Measurements from ENCODE around the gene CDKAL1.
A peak's percentile ranks its signal among the peaks of the same experiment; 100 is the strongest.
"Not testable (repeated sequence)": the region's sequence is repeated elsewhere in the genome, so short reads cannot be mapped to it uniquely, and the experiment has no call there.

The CDKAL1 gene

DNA sequence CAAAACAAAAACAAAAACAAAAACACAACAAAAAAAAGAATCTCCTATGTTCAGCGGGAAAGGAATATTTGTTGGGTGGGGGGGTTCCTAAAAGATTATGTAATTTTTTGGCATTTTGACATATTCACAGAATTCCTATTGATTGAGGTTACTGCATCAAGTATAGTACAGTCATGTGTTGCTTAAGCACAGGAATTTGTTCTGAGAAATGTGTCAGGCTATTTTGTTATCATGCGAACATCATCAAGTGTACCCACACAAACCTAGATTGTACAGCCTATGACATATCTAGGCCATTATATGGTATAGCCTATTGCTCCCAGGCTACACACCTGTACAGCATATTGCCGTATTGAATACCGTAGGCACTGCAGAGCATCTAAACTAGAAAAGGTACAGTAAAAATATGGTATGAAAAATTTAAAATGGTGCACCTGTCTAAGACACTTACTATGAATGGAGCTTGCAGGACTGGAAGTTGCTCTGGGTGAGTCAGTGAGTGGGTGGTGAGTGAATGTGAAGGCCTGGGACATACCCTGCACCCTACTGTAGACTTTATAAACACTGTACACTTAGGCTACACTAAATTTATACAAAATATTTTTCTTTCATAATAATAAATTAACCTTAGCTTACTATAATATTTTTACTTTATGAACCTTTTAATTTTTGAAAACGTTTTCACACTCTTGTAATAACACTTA, 110.6 kb downstream of the CDKAL1 start:
- no peak for DNase-seq

GRCh38 chr6:20645572-20645971, 111.3 kb downstream of the CDKAL1 start:
- DNase-seq, result not testable (repeated sequence)

GRCh38 chr6:20647585-20647984, 113.3 kb downstream of the CDKAL1 start:
- no peak for DNase-seq

DNA sequence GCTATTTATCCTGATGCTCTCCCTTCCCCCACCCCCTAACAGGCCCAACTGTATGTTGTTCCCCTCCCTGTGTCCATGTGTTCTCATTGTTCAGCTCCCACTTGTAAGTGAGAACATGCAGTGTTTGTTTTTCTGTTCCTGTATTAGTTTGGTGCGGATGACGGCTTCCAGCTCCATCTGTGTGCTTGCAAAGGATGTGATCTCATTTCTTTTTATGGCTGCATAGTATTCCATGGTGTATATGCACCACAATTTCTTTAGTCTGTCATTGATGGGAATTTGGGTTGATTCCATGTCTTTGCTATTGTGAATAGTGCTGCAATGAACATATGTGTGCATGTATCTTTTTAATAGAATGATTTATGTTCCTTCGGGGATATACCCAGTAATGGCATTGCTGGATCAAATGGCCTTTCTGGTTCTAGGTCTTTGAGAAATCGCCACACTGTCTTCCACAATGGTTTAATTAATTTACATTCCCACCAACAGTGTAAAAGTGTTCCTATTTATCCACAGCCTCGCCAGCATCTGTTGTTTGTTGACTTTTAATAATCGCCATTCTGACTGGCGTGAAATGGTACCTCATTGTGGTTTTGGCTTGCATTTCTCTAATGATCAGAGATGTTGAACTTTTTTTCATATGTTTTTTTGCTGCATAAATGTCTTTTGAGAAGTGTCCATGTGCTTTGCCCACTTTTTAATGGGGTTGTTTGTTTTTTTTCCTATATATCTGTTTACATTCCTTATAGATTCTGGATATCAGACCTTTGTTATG, 115.6 kb downstream of the CDKAL1 start:
- DNase-seq, result not testable (repeated sequence)

DNA sequence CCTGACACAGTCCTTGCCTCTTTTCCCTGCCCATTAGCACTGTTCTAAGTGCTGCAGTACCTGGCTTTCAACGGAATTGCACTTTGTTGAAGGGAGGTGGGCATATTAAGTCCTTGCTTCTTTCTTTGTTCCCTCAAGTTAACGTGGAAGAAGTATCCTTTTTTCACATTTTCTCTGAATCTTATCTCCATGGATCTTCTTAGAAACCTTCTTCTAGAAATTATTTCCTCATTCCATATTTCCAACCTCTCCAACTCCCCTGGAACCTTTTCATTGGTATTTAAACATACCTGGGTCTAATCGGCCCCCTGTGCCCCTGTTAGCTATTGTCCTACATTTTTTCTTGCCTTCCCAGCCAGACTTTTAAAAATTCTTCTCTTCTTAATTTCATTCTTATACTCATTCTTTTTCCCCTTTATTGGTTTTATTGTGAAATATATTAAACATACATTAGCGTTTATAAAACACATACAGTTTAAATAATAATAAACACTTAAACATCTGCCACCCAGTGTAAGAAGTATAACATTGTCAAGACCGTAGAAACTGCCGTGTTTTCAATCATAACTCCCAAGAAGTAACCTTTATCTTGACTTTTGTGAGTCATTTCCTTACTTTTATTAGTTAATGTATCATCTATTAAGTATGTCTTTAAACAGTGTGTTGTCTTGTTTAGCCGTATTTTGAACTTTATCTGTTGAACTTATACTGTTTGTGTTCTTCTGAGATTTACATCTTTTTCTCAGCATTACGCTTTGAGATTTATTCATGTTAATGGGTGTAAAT, 118.2 kb downstream of the CDKAL1 start:
- DNase-seq, result no peak

GRCh38 chr6:20653085-20653479, 118.8 kb downstream of the CDKAL1 start:
- no peak for DNase-seq

DNA sequence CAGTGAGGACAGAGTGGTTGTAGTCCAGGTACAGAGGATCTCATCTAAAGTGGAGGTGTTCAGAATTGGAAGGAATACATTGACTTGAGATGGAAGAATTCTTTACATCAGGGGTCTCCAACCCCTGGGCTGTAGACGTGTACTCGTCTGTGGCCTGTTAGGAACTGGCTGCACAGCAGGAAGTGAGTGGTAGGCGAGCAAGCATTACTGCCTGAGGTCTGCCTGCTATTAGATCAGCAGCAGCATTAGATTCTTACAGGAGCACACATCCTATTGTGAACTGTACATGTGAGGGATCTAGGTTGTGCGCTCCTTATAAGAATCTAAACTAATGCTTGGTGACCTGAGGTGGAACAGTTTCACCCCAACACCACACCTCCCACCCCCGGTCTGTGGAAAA, 121.1 kb downstream of the CDKAL1 start:
- DNase-seq, result no peak

DNA sequence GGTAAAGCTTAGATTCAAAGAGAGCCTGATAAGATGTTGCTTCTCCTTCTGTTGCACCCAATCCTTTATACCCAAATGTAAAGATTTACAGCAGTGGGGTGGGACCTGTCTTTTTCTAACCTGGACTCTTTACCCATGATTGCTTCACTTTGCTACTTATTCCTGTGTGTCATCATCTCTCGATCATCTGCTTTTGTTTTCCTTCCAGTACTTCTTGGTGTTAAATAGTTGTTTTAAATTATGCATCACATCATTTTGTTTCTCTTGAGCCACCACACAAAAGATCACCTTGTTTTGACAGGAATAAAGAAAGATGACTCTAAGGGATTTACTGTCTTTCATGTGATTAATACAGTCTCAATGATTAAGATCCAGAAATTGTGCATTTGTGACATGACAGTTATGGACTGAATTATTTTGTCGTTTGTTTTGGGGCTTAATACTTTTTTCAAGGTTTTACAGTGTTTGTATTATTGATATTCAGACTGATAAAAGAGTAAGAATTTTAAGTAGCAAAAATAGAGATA, 123.1 kb downstream of the CDKAL1 start:
- DNase-seq, result no peak

GRCh38 chr6:20658053-20658452, 123.8 kb downstream of the CDKAL1 start:
- no peak for DNase-seq

DNA sequence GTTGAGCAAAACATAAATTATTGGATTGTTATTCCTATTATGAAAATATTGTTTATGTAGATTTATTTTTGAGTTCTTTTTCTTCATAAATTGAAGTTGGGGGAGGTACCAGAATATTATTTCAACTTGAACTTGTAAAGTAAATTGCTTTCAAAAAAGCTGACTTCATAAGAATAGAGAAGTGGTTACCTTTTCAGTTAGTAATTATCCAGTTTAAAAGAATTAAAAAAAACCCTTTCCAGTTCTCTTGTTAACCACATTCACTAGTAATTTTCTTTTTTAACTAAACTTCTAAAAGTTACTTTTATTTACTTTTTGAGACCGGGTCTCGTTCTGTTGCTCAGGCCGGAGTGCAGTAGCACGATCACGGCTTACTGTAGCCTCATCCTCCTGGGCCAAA, 124.3 kb downstream of the CDKAL1 start:
- DNase-seq, result no peak

DNA sequence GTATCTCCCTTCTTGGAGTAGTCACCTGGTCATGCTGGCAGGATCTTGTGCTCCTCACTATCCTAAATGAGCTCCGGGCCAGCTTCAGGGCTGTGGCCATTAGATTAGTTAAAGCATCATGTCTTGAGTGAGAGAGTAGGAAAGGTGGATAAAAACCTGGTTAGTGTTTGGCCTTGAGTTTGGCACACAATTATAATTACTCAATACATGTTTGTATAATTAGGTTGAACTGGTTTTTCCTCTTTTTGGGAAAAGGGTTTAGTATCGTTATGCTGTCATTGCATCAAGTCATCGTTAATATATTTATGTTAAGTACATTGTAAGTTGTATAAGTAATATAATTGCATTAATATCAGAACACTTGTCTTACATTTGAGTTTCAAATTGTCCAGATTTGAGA, 126.3 kb downstream of the CDKAL1 start:
- peak in 1 of 3 experiments; percentile 54 for DNase-seq

GRCh38 chr6:20661721-20662120, 127.5 kb downstream of the CDKAL1 start:
- DNase-seq, result peak in 2 of 3 experiments; percentile 28 to 83

GRCh38 chr6:20664250-20664649, 130.0 kb downstream of the CDKAL1 start:
- peak in 1 of 3 experiments; percentile 10 for DNase-seq

- no peak for DNase-seq
Measured at GRCh38 chr6:20665290-20665689, 131.0 kb downstream of the CDKAL1 start.

GRCh38 chr6:20669571-20670314, 135.5 kb downstream of the CDKAL1 start:
- no peak for DNase-seq

- DNase-seq, result no peak
Measured at GRCh38 chr6:20670750-20671149, 136.5 kb downstream of the CDKAL1 start.

DNA sequence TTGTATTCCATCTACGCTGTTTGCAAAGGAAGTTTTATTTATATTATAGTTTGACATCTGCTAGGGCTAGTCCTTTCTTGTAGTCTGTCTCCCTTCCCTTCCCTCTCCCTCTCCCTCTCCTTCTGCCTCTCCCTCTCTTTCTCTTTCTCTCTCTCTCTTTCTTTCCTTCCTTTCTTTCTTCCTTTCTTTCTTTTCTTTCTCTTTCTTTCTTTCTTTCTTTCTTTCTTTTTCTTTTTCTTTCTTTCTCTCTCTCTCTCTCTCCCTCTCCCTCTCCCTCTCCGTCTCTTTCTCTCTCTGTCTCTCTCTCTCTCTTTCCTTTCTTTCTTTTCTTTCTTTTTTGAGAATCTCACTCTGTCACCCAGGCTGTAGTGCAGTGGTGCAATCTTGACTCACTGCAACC, 137.8 kb downstream of the CDKAL1 start:
- DNase-seq, result no peak

- DNase-seq, result no peak
Measured at GRCh38 chr6:20673458-20673857, 139.2 kb downstream of the CDKAL1 start.

DNA sequence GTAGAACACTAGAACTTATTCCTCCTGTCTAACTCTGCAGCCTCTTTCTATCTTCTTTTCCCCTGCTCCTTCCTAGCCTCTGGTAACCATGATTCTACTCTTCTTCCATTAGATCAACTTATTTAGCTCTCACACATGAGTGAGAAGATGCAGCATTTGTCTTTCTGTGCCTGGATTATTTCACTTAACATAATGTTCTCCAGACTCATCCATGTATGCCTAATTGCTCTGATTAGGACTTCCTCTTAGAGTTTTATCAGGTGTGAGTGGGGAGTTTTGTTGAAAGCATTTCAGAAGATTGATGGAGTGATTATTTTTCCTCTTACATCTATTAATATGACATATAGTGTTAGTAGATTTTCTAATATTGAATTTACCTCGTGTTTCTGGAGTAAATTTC, 140.4 kb downstream of the CDKAL1 start:
- peak in 1 of 3 experiments; percentile 23 for DNase-seq

DNA sequence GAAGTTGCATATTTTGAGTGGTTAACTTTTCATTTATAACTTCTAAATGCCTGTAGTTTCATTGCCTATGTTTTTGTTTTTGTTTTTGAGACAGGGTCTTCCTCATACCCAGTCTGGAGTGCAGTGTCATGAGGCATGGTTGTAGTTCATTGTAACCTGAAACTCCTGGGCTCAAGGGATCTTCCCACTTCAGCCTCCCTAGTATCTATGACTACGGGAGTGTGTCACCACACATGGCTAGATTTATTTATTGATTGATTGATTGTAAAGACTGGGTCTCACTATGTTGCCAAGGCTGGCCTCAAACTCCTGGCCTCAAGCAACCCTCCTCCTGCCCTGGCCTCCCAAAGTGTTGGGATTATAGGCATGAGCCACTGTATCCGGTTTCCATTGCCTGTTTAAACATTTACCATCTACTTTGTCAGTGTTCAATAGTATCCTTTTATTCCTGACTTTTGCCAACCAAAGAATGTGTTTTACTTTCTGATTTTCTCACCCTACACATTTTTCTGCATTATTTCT, 144.6 kb downstream of the CDKAL1 start:
- DNase-seq, result no peak

DNA sequence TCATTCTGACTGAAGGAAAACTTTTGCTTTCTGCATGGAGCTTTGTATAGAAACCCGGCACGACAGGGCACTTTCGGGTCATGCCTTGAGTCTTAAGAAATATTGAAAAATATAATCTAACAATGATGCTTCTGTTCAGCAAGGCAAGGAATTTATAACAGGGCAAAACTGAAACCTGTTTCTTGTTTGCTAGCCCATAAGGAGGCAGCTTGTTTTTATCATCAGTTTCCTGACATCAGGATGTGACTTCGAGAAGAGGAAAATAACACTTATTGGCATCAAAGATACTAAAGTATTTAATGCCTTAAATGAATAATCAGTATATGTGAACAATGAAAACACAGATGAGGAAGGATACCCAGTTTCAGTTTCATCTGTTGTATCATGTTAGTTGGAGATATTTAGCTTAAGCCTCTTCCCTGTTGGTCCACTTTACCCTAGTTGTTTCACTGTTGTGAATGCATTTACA, 146.5 kb downstream of the CDKAL1 start:
- DNase-seq, result no peak

- DNase-seq, result no peak
Measured at GRCh38 chr6:20681243-20681684, 147.0 kb downstream of the CDKAL1 start.

Data from NCI-H1417 (cell line).